Mesendoderm (in vitro differentiated cells): Measurements from ENCODE around the gene TANGO6.
A peak's percentile ranks its signal among the peaks of the same experiment; 100 is the strongest.

ENCODE experiments used
- DNase-seq: peaks from one replicate; pipeline ENCODE4 v3.0.0; 2013
- H2AK5ac ChIP-seq: 2 replicates; pipeline ENCODE4 v1.6.1; 2013; ENCODE audit warnings: low read length, inconsistent platforms
- H2BK120ac ChIP-seq: 2 replicates; pipeline ENCODE4 v1.6.1; 2013; ENCODE audit warnings: low read depth, mild to moderate bottlenecking, low read length, moderate library complexity, mixed read lengths
- H2BK15ac ChIP-seq: replicated peaks from 2 replicates; pipeline ENCODE4 v1.6.1; 2013; ENCODE audit warnings: low read depth, mild to moderate bottlenecking, moderate library complexity
- H2BK5ac ChIP-seq: 2 replicates; pipeline ENCODE4 v1.6.1; 2013; ENCODE audit warnings: low read length, inconsistent platforms
- H3K18ac ChIP-seq: 2 replicates; pipeline ENCODE4 v1.6.1; 2013; ENCODE audit warnings: mild to moderate bottlenecking, low read length, mixed read lengths
- H3K23ac ChIP-seq: one replicate; pipeline ENCODE4 v1.6.1; 2013; ENCODE audit warnings: low read length
- H3K27ac ChIP-seq: 2 replicates; pipeline ENCODE4 v1.5.1; 2013; ENCODE audit warnings: low read depth, mild to moderate bottlenecking, inconsistent platforms, low read length, moderate library complexity
- H3K27me3 ChIP-seq: 2 replicates; pipeline ENCODE4 v1.6.1; 2013; ENCODE audit warnings: low read length, control low read depth, mild to moderate bottlenecking, inconsistent platforms; ENCODE audit not compliant: insufficient read depth, poor library complexity
- H3K36me3 ChIP-seq: 2 replicates; pipeline ENCODE4 v1.6.1; 2013; ENCODE audit warnings: low read length, inconsistent platforms; ENCODE audit not compliant: control insufficient read depth, insufficient read depth
- H3K4ac ChIP-seq: one replicate; pipeline ENCODE4 v1.6.1; 2013; ENCODE audit warnings: low read depth, mild to moderate bottlenecking, low read length, moderate library complexity
- H3K4me1 ChIP-seq: 2 replicates; pipeline ENCODE4 v1.6.1; 2013; ENCODE audit warnings: low read depth, low read length, inconsistent platforms; ENCODE audit not compliant: control insufficient read depth
- H3K4me2 ChIP-seq: 2 replicates; pipeline ENCODE4 v1.6.1; 2013; ENCODE audit warnings: low read length
- H3K4me3 ChIP-seq: 2 replicates; pipeline ENCODE4 v1.5.1; 2013; ENCODE audit warnings: mild to moderate bottlenecking, low read length
- H3K56ac ChIP-seq: one replicate; pipeline ENCODE4 v1.6.1; 2013; ENCODE audit warnings: low read length
- H3K79me1 ChIP-seq: 2 replicates; pipeline ENCODE4 v1.6.1; 2013; ENCODE audit warnings: low read length, inconsistent platforms
- H3K79me2 ChIP-seq: 2 replicates; pipeline ENCODE4 v1.6.1; 2013; ENCODE audit warnings: mild to moderate bottlenecking, low read length; ENCODE audit not compliant: control insufficient read depth, insufficient read depth
- H3K9ac ChIP-seq: 2 replicates; pipeline ENCODE4 v1.6.1; 2013; ENCODE audit warnings: low read length, inconsistent platforms
- H4K5ac ChIP-seq: one replicate; pipeline ENCODE4 v1.6.1; 2013; ENCODE audit warnings: low read length
- H4K8ac ChIP-seq: one replicate; pipeline ENCODE4 v1.6.1; 2013; ENCODE audit warnings: low read depth, mild to moderate bottlenecking, control low read depth, low read length, moderate library complexity
- WGBS: extraction: QIAGEN DNeasy Blood & Tissue Kit; methylation state at CpG from one replicate; pipeline ENCODE4 v1.1.7; 2013; ENCODE audit warnings: low lambda C conversion rate, missing lambda C conversion rate; ENCODE audit not compliant: insufficient coverage; ENCODE audit errors: extremely low coverage; 5-methylcytosine and 5-hydroxymethylcytosine counted together

The TANGO6 gene

DNA sequence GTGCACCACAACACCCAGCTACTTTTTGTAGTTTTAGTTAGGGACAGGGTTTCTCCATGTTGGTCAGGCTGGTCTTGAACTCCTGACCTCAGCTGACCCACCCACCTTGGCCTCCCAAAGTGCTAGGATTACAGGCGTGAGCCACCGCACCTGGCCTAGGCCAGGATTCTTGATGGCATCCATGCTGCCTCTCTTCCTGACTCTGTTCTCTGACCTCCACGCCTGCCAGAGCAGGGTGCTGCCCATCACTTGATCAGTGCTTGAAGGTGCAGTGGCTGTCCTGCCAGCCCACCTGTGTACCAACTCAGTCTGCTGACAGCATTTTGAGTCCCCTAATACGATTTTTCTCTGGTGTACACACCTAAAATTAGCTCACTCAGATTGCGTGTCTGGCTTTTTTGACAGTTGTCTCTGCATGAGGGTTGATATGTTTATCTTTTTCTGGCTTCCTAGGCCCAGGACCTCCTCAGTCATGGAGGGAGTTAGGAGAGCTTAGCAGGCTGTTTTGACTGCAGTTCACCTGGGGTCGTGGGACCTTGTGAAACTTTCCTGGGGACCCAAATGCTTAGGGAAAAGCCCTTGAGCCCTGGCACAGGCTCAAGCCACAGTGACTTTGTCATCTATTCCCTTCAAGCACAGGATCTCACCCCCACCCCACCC, 268.0 kb downstream of the TANGO6 start:
- no peaks in the 10 kb centered on the region for H3K36me3 ChIP-seq
- no peak overlapping the region for H3K4ac ChIP-seq
- peaks cover 10% of the 10 kb centered on the region for H3K79me2 ChIP-seq
- H3K27ac ChIP-seq, result no peak overlapping the region
- no peak overlapping the region for H3K4me3 ChIP-seq
- no peak overlapping the region for H4K8ac ChIP-seq
- no peak overlapping the region for H4K5ac ChIP-seq
- peaks cover 3% of the 10 kb centered on the region for H3K79me1 ChIP-seq
- H2BK120ac ChIP-seq, result no peak overlapping the region
- no peak overlapping the region for H2AK5ac ChIP-seq
- H2BK5ac ChIP-seq, result no peak overlapping the region
- no peak overlapping the region for H3K56ac ChIP-seq
- H3K18ac ChIP-seq, result no peak overlapping the region
- H3K23ac ChIP-seq, result no peak overlapping the region
- no peak overlapping the region for H2BK15ac ChIP-seq
- H3K27me3 ChIP-seq, result no peaks in the 10 kb centered on the region
- no peak for DNase-seq
- H3K9ac ChIP-seq, result no peak overlapping the region
- no peak overlapping the region for H3K4me2 ChIP-seq
- WGBS, result no CpG with 5 or more reads among the region's 6 CpGs
- peaks cover 5% of the 10 kb centered on the region for H3K4me1 ChIP-seq

DNA sequence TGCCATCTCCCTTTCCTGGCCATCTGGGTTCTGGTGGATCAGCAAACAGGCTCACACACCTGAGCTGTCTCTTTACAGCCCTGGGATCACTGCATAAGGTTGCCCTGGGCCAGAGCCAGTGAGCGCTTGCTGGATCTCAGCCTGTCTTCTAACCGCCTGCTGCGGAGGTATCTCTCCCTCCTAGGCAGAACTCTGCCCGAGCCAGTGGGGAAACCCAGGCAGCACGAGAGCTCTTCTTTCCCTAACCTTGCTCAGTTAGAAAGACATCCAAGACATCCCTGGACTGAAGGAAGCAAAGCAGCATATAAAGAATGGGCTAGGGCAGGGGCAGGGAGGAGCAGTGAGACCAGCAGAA, 268.5 kb downstream of the TANGO6 start:
- Histone ChIP-seq H4K8ac (no peak overlapping the region), H2AK5ac (no peak overlapping the region), H3K56ac (no peak overlapping the region), H3K4ac (no peak overlapping the region), H3K4me3 (no peak overlapping the region), H3K79me2 (peaks cover 8% of the 10 kb centered on the region), H3K79me1 (peaks cover 3% of the 10 kb centered on the region), H3K18ac (no peak overlapping the region), H2BK15ac (no peak overlapping the region), H2BK5ac (no peak overlapping the region), H3K4me2 (no peak overlapping the region), H3K36me3 (no peaks in the 10 kb centered on the region), H3K27me3 (no peaks in the 10 kb centered on the region), H3K23ac (no peak overlapping the region), H3K9ac (no peak overlapping the region), H3K27ac (no peak overlapping the region), H2BK120ac (no peak overlapping the region), H4K5ac (no peak overlapping the region), H3K4me1 (peaks cover 5% of the 10 kb centered on the region)
- WGBS, result no CpG with 5 or more reads among the region's 5 CpGs
- no peak for DNase-seq

DNA sequence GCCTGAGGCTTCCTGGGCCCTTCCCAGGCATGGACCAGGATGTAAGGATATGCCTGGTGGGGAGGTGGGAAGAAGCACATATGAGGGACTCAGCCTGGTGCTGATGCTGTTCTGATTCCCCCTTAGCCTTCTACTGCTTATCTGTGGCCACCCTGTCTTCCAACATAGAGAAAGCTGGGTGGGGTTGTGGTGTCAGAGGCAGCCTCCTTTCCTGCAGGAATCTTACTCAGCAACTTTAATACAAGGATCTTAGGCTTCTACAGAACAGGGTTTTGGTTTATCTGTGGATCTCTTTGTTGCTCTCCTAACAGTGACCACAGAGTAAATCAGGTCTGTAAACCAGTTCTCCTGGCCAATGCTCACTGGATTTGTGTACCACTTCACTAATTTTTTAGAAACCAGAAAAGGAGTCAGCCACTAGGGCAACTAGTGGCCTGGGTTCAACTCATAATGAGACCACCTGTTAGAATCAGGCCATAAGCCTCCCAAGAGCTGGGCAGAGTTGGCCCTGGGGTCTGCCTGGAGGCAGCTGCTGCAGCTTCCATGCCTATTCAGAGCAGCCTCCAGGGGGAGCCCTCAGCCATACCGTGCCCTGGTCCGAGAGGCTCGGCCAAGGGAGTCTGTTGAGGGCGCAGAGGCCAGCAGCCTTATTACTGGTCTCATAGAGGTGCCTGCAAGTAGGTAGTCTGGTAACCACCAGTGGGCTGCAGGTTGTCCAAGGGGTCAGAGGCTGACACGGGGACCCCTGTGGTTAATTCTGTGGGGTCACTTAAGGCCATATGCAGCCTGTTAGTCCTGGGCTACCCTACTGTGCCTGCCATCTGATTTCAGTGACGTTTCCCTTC, 269.2 kb downstream of the TANGO6 start:
- peaks cover 4% of the 10 kb centered on the region for H3K79me2 ChIP-seq
- no peak overlapping the region for H3K18ac ChIP-seq
- no peak overlapping the region for H2BK120ac ChIP-seq
- H3K4me3 ChIP-seq, result no peak overlapping the region
- no peak overlapping the region for H3K27ac ChIP-seq
- no peak overlapping the region for H4K5ac ChIP-seq
- no peak overlapping the region for H3K4ac ChIP-seq
- H3K56ac ChIP-seq, result peak overlapping the region; percentile 42
- no peaks in the 10 kb centered on the region for H3K36me3 ChIP-seq
- no peak overlapping the region for H3K4me2 ChIP-seq
- H2BK5ac ChIP-seq, result no peak overlapping the region
- no peaks in the 10 kb centered on the region for H3K27me3 ChIP-seq
- no peak overlapping the region for H2BK15ac ChIP-seq
- H2AK5ac ChIP-seq, result no peak overlapping the region
- peaks cover 5% of the 10 kb centered on the region for H3K4me1 ChIP-seq
- peak overlapping the region; percentile 36 for H3K23ac ChIP-seq
- peak; percentile 78 for DNase-seq
- WGBS, result no CpG with 5 or more reads among the region's 6 CpGs
- no peak overlapping the region for H4K8ac ChIP-seq
- peaks cover 5% of the 10 kb centered on the region for H3K79me1 ChIP-seq
- no peak overlapping the region for H3K9ac ChIP-seq

DNA sequence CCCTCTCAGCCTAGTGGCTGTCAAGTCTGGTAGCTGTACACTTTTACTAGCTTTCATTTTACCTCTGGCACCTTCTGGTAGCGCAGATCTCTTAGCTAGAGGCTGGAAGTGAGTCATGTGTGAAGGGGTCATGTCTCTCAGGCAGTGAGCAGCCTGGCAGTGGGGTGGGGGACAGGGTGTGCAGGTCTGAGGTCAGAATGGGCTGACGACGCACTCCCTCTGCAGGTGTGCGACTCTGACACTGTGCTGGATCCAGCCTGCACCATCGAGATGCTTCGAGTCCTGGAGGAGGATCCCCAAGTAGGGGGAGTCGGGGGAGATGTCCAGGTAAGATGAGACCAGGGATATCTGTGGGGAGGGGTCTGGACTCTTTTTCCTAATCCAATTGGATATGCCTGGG, 269.9 kb downstream of the TANGO6 start:
- H3K79me2 ChIP-seq, result peaks cover 4% of the 10 kb centered on the region
- H2BK5ac ChIP-seq, result no peak overlapping the region
- WGBS, result no CpG with 5 or more reads among the region's 7 CpGs
- H3K79me1 ChIP-seq, result peaks cover 5% of the 10 kb centered on the region
- H3K4me3 ChIP-seq, result no peak overlapping the region
- H3K4me1 ChIP-seq, result peaks cover 2% of the 10 kb centered on the region
- no peak overlapping the region for H3K4me2 ChIP-seq
- no peak for DNase-seq
- H3K18ac ChIP-seq, result no peak overlapping the region
- H3K27me3 ChIP-seq, result no peaks in the 10 kb centered on the region
- H3K23ac ChIP-seq, result no peak overlapping the region
- no peak overlapping the region for H4K8ac ChIP-seq
- no peak overlapping the region for H4K5ac ChIP-seq
- H3K56ac ChIP-seq, result no peak overlapping the region
- no peak overlapping the region for H3K9ac ChIP-seq
- no peaks in the 10 kb centered on the region for H3K36me3 ChIP-seq
- no peak overlapping the region for H2BK15ac ChIP-seq
- no peak overlapping the region for H2AK5ac ChIP-seq
- H3K27ac ChIP-seq, result no peak overlapping the region
- no peak overlapping the region for H3K4ac ChIP-seq
- no peak overlapping the region for H2BK120ac ChIP-seq

GRCh38 chr16:69114346-69114975, 271.1 kb downstream of the TANGO6 start:
- Histone ChIP-seq H3K4ac (no peak overlapping the region), H2BK15ac (no peak overlapping the region), H4K8ac (no peak overlapping the region), H2BK120ac (no peak overlapping the region), H2BK5ac (no peak overlapping the region), H3K36me3 (peaks cover 2% of the 10 kb centered on the region), H3K23ac (no peak overlapping the region), H3K18ac (no peak overlapping the region), H3K4me2 (no peak overlapping the region), H2AK5ac (no peak overlapping the region), H3K27ac (no peak overlapping the region), H3K79me2 (no peaks in the 10 kb centered on the region), H4K5ac (no peak overlapping the region), H3K4me1 (no peaks in the 10 kb centered on the region), H3K56ac (no peak overlapping the region), H3K4me3 (no peak overlapping the region), H3K79me1 (peaks cover 5% of the 10 kb centered on the region), H3K27me3 (no peaks in the 10 kb centered on the region), H3K9ac (no peak overlapping the region)
- no peak for DNase-seq
- no CpG with 5 or more reads among the region's 25 CpGs for WGBS
